Heart right ventricle (tissue), 16 donors: ENCODE measurements around the gene RIPOR2. TPM values are rescaled to one million over a fixed set of nuclear protein-coding genes. Genes with fewer than 3 reads are reported as not detected.

Experiments
- ATAC-seq, 8 donors: fragments of 200-7000 bp; cut with Tn5 transposase; one replicate each; pipeline ENCODE4 v1.9.1; 2020; ENCODE audit warnings: mild to moderate bottlenecking in 8 of 8, moderate library complexity in 8 of 8, moderate number of reproducible peaks in 1 of 8
- DNase-seq, 2 donors: peaks; one replicate each; pipeline ENCODE4 v3.0.0-alpha.2; 2020
- H3K27ac ChIP-seq, 10 donors: fragments of 200-600 bp; sonication (generic) in 2 of 10; one replicate each; pipeline versions ENCODE4 v1.5.0 to v1.8.0; 2020 to 2022; ENCODE audit warnings: mild to moderate bottlenecking in 3 of 10
- H3K27me3 ChIP-seq, 7 donors: fragments of 200-600 bp; one replicate each; pipeline ENCODE4 v1.8.0; 2021 to 2022; ENCODE audit warnings: mild to moderate bottlenecking in 2 of 7
- H3K36me3 ChIP-seq, 9 donors: fragments of 200-600 bp; sonication (generic) in 1 of 9; one replicate each; pipeline versions ENCODE4 v1.5.0 to v1.8.0; 2020 to 2022; ENCODE audit warnings: mild to moderate bottlenecking in 2 of 9
- H3K4me1 ChIP-seq, 9 donors: fragments of 200-600 bp; sonication (generic) in 1 of 9; one replicate each; pipeline versions ENCODE4 v1.5.0 to v1.8.0; 2020 to 2022; ENCODE audit warnings: mild to moderate bottlenecking in 4 of 9
- H3K4me3 ChIP-seq, 10 donors: fragments of 200-600 bp; sonication (generic) in 2 of 10; one replicate each; pipeline versions ENCODE4 v1.5.0 to v1.8.0; 2020 to 2022; ENCODE audit warnings: mild to moderate bottlenecking in 7 of 10, moderate library complexity in 2 of 10
- H3K9me3 ChIP-seq, 11 donors: fragments of 200-600 bp in 10 of 11; sonication (generic) in 2 of 11; one replicate each; pipeline versions ENCODE4 v1.5.0 to v1.8.0; 2013 to 2022; ENCODE audit warnings: mild to moderate bottlenecking in 2 of 11, control low read depth in 1 of 11, moderate library complexity in 1 of 11
- CTCF ChIP-seq, 9 donors: fragments of 200-600 bp; sonication (generic) in 2 of 9; IDR thresholded peaks; one replicate each; pipeline versions ENCODE4 v1.5.0 to v1.8.0; 2021 to 2022; ENCODE audit warnings: antibody characterized with exemption in 9 of 9, mild to moderate bottlenecking in 5 of 9, moderate library complexity in 1 of 9
- WGBS, 2 donors: extraction: QIAGEN DNeasy Blood & Tissue Kit; methylation state at CpG; one replicate each; pipeline ENCODE4 v1.1.7; 2013; ENCODE audit warnings: inconsistent platforms in 1 of 2; 5-methylcytosine and 5-hydroxymethylcytosine counted together
- intact Hi-C, 10 donors: fragments of 100-400 bp; cut with DNase I; formaldehyde crosslinking; loops; one replicate each; pipeline versions ENCODE4 v1.11.1 to v1.14.2; 2022
- polyA plus RNA-seq, 2 donors: library from polyadenylated mRNA; stranded (reverse); fragments of 200-250 nt; gene quantifications; one replicate each; pipeline ENCODE4 v1.2.3, GENCODE V29; 2013
- total RNA-seq, 10 donors: library from RNA; stranded (reverse); fragmentation: NEBNext Ultra II Directional in 3 of 10; extraction: Animal tissue kit (Norgen Biotek cat#: 25700) in 3 of 10; gene quantifications; one replicate each; pipeline versions ENCODE4 v1.2.1 to v1.2.4, GENCODE V29; 2021 to 2023
- donor health status: Arrhythmogenic right ventricular cardiomyopathy.
- donor health status: ischemic (EF 13 %, LVEDD 7.1; RV severe dilation, severe dysfunction).
- donor health status: healthy with polysubstance abuse.
- donor health status: DM: no; HTN: yes; CAD: no.
- donor health status: DM: no; HTN: no; CAD: no.
- donor health status: ischemic (EF 25% LVEDD 6.9; RV normal size, moderate dysfunction).
- donor health status: ischemic (EF 25% LVEDD 5.7; RV mildly dilated, moderate dysfunction).
- donor health status: healthy.
- donor health status: DM: yes; HTN: yes; CAD: no.
- donor health status: Ischemic cardiomyopathy.
- donor health status: ischemic (EF 35%, LVEDD 5.7; RV mildly dilated, moderate dysfunction).
- donor health status: nonischemic (EF 11% LVEDD 7.7; RV severe dilation, severe dysfunction).
- donor health status: DM: yes; HTN: yes; CAD: no.
- donor health status: PGD.
- donor health status: ischemic (EF 29% LVEDD 5.4; RV normal size, mild dysfunction).
- donor health status: nonischemic (EF 23%, LVEDD 6.1; RV moderate dilation, normal function).

The RIPOR2 gene
- total and polyA plus RNA-seq, 12 donors = 1.2 to 14.5 (median 3.6) TPM

- Histone ChIP-seq H3K27ac (peak overlapping the region; percentile 13 to 82 (median 67)), H3K4me3 (peak overlapping the region in 7 of 10 donors; percentile 13 to 77 (median 71)), H3K36me3 (no peaks in the 10 kb centered on the region), H3K9me3 (no peaks in the 10 kb centered on the region), H3K27me3 (no peaks in the 10 kb centered on the region), H3K4me1 (peaks cover 0 to 66% (median 35%) of the 10 kb centered on the region in 9 donors)
- intact Hi-C loops = loop anchor here in 1 of 10 donors (5.0 kb wide), 1 partner anchor 51 kb away; no protein-coding TSS in a partner anchor
- TF ChIP-seq CTCF (IDR thresholded peaks at IDR 0.05) = no peak
- DNase-seq (no peak), ATAC-seq (peak in 3 of 8 donors; percentile 6 to 58 (median 19))
- 47 to 66% methylated on average over 4 of the region's 4 CpGs for WGBS, 2 donors
Observed at GRCh38 chr6:24908650-24909035, 27.1 kb downstream of the RIPOR2 start.

- ATAC-seq = no peak
- no peak for DNase-seq
- intact Hi-C loops = loop anchor here in 1 of 10 donors (5.0 kb wide), 1 partner anchor 51 kb away; no protein-coding TSS in a partner anchor
- WGBS, 2 donors = 26 to 29% methylated on average over 4 of the region's 4 CpGs
- Histone ChIP-seq H3K27me3 (no peaks in the 10 kb centered on the region), H3K36me3 (no peaks in the 10 kb centered on the region), H3K9me3 (peaks cover 0 to 5% (median 0%) of the 10 kb centered on the region in 11 donors), H3K27ac (peak overlapping the region; percentile 13 to 82 (median 64)), H3K4me1 (peaks cover 0 to 61% (median 35%) of the 10 kb centered on the region in 9 donors), H3K4me3 (peak overlapping the region in 2 of 10 donors; percentile 66 to 69)
- no peak for TF ChIP-seq CTCF (IDR thresholded peaks at IDR 0.05)
Observed at GRCh38 chr6:24907919-24908649, 27.7 kb downstream of the RIPOR2 start.

- Histone ChIP-seq H3K27ac (no peak overlapping the region), H3K4me1 (peaks cover 0 to 59% (median 26%) of the 10 kb centered on the region in 9 donors), H3K4me3 (no peak overlapping the region), H3K27me3 (no peaks in the 10 kb centered on the region), H3K36me3 (no peaks in the 10 kb centered on the region), H3K9me3 (peaks cover 0 to 9% (median 0%) of the 10 kb centered on the region in 11 donors)
- intact Hi-C loops = loop anchor here in 1 of 10 donors (5.0 kb wide), 1 partner anchor 49 kb away; no protein-coding TSS in a partner anchor
- TF ChIP-seq CTCF (IDR thresholded peaks at IDR 0.05) = no peak
- DNase-seq (no peak), ATAC-seq (no peak)
Observed at GRCh38 chr6:24906314-24906713, 29.4 kb downstream of the RIPOR2 start.

GRCh38 chr6:24905483-24905882 is 30.3 kb downstream of the RIPOR2 start:
- Histone ChIP-seq H3K36me3 (no peaks in the 10 kb centered on the region), H3K27ac (no peak overlapping the region), H3K4me3 (no peak overlapping the region), H3K4me1 (peaks cover 0 to 63% (median 27%) of the 10 kb centered on the region in 9 donors), H3K9me3 (peaks cover 0 to 9% (median 0%) of the 10 kb centered on the region in 11 donors), H3K27me3 (no peaks in the 10 kb centered on the region)
- ATAC-seq = no peak
- no peak for TF ChIP-seq CTCF (IDR thresholded peaks at IDR 0.05)
- DNase-seq = no peak
- 37 to 48% methylated on average over 3 of the region's 3 CpGs for whole genome bisulfite sequencing, 2 donors
- intact Hi-C loops = loop anchor here in 2 of 10 donors (1.0 to 5.0 kb wide), 2 partner anchors 47 to 48 kb away; no protein-coding TSS in a partner anchor
